GF-D8 (cell line): ENCODE measurements around the gene SPARCL1.
A peak's percentile ranks its signal among the peaks of the same experiment; 100 is the strongest.
"Not testable (repeated sequence)": the region's sequence is repeated elsewhere in the genome, so short reads cannot be mapped to it uniquely, and the experiment has no call there.

ENCODE experiments used
- DNase-seq: peaks from one replicate; lab custom pipeline; 2025; lab: John Stamatoyannopoulos, UW

SPARCL1 gene

DNA sequence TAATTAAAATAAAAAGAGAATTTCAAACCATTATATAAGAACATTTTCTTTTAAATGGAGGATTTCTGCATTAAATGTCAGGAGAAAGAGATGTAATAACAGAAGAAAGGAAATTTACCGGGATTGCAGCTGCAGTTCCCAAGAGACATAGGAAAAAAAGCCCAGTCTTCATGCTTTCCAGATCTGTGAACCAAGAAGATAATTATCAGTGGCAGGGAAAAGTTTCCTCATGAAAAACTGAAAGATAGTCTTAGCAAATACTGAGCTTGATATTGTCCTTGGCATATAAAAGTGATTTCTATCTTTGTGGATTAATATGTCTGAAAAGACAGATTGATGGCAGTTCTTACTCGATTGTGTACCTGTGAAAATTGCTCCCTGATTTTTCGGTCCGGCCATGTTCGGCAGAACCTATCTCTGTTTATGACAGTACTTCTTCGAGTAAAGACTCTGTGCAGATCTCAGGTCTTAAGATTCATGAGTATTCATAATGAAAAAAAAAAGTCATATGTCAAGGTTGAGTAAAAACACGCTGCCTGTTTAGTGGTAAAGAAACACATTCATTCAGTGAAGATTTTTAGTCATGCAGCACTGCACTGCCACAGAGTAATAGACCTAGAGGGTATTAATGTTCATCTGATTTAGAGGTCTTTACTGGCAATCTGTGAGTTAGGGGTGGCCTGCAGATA is 29.6 kb downstream of the SPARCL1 start:
- DNase-seq = no peak

DNA sequence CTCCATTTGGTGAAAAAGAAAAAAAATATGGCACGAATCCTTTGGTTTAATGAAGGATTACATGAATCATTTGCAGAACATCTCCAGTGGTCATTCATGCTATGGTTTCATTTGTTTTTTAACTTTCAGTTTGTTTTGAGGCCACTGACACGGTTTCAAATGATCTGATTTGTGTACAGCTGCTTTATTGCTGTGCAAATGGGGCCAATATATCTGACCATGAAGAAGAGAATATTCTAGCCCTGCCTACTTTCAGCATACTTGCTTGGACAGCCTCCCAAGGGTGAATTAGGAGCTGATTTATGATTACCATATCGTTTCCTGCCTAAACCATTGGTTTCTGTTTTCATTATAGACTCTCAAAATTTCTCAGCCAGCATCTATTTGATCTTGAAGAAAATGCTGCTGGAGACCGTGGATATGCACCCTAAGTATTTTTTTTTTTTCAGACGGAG is 30.7 kb downstream of the SPARCL1 start:
- DNase-seq = no peak

DNA sequence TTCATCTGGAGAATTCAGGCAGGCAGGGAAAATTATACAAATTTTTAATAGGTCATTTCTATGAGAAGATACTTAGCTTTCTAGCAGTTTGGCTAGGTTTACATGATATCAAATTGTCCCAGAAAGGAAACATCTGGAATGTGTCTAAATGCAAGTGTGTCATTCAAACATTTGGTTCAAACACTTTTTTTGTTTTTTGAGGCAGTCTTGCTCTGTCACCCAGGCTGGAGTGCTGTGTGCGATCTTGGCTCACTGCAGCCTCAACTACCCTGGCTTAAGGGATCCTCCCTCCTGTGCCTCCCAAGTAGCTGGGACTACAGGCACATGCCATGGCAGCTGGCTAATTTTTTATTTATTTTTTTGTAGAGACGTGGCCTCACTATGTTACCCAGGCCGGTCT is 31.6 kb downstream of the SPARCL1 start:
- no peak for DNase-seq

DNA sequence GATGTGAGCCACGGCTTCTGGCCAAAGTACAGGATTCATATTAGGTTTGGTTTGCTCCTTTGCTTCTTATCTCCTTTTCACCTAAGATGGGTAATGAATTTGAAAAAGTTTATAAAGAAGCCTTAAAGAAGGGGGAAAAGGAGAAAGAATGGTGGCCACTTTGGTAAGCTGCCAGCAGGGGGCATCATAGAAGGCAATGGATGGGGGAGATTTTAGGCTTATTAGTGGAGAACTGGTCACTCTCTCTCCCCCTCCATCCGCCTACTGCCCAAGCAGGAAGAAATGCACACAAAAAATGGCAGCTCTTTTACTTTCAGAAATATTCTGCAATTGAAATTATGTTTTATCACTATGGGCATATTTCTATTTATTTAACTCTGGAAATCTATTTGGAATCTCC is 32.0 kb downstream of the SPARCL1 start:
- DNase-seq = no peak

DNA sequence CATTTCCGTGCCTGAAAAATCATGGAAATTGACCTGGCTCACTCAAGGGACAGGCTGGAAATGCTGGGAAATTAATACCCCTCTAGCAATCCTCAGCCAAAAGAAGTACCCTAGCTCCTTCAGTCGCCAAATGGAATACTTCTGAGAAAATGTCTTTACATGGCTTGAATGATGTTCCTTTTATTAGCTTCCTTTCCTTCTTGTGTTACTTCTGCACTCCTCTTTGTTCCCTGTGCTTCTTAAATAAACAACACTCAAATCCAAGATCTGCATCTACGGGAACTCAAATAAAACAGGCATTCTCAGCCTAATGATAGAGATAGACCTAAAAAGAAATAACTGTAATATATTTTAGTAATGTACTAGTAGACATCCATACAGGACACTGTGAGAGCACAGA is 36.1 kb downstream of the SPARCL1 start:
- no peak for DNase-seq

DNA sequence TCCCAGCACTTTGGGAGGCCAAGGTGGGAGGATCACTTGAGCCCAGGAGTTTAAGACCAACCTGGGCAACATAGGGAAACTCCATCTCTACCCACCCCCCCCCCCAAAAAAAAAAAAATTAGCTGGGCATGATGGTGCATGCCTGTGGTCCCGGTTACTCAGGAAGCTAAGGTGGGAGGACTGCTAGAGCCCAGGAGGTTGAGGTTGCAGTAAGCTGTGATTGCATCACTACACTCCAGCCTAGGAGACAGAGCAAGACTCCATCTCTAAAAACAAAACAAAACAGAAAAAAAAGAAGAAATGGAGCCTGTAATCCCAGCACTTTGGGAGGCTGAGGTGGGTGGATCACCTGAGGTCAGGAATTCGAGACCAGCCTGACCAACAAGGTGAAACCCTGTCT is 37.3 kb downstream of the SPARCL1 start:
- DNase-seq = not testable (repeated sequence)

DNA sequence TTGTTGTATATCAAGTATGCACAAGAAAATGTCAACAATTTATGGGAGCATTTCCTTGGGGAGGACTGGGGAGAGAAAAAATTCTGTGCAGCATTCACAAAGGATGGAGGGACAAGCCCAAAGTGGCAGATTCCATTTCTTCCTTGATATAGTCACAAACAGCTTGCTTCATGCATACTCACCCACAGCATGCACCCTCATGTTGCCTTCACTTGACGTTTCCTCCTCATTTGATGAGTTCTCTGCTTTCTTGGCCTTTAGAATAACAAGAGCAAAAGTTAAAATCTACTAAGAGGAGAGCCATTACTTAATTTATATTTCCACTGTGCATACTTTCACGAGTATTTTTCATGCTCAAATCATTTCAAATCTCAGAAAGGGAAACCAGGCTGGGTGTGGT is 37.7 kb downstream of the SPARCL1 start:
- DNase-seq = no peak

DNA sequence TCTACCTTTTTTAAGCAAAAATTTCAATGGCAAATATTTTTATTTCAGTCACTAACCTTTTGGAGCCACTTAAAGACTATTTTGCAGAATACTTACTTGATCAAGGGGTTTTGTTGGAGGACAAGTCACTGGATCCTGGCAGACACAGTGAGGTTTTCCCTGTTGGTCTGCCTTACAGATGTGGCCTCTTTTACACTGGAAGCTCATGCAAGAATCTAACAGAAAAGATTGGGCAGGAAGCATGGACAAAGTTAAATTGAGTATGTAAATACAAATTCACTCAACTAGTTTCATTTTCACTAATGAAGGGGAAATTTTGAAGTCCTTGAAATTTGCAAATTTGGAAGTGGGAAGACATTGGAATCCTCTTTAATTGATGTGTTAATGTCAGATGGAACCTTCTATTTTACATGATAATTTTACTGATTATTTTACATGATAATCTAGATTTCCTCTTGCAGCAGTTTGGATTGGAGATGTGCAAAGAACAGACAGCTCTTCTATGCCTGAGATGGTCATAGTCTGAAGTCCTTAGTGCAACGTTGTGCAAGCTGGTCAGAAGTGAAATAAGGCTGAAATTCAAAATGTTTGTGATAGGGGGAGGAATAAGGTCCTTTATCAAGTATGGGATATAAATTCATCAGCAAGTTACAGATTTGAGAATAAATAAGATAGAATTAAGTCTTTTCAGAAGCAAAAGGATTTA is 38.4 kb downstream of the SPARCL1 start:
- DNase-seq = no peak

DNA sequence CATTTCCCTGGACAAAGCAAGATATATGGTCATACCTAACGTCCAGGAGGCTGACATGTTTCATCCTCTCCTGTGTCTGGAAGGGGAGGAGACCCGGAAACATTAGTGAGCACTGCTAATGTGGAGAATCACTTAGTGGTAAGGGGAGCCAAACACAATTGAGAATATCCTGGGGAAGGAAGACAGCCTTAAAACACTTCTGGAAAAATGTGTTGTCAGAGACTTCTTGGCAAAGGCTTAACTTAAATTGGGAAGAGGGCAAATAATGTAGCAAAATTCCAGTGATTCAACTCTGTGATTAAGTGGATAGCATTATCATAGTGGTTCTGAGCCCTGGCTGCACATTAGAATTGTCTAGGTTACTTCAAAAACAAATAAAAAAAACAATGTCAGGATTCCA is 39.5 kb downstream of the SPARCL1 start:
- no peak for DNase-seq

DNA sequence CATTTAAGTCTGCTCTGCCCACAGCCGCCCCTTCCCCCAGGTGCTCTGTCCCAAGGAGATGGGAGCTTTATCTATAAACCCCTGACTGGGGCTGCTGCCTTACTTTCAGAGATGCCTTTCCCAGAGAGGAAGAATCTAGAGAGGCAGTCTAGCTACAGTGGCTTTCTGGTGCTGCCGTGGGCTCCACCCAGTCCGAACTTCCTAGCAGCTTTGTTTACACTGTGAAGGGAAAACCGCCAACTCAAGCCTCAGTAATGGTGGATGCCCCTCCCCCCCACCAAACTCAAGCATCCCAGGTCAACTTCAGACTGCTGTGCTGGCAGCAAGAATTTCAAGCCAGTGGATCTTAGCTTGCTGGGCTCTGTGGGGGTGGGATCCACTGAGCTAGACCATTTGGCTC is 40.5 kb downstream of the SPARCL1 start:
- DNase-seq = not testable (repeated sequence)

DNA sequence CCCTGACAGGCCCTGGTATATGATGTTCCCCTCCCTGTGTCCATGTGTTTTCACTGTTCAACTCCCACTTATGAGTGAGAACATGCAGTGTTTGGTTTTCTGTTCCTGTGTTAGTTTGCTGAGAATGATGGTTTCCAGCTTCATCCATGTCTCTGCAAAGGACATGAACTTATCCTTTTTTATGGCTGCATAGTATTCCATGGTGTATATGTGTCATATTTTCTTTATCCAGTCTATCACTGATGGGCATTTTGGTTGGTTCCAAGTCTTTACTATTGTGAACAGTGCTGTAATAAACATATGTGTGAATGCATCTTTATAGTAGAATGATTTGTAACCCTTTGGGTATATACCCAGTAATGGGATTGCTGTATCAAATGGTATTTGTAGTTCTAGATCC is 45.9 kb downstream of the SPARCL1 start:
- DNase-seq = not testable (repeated sequence)

DNA sequence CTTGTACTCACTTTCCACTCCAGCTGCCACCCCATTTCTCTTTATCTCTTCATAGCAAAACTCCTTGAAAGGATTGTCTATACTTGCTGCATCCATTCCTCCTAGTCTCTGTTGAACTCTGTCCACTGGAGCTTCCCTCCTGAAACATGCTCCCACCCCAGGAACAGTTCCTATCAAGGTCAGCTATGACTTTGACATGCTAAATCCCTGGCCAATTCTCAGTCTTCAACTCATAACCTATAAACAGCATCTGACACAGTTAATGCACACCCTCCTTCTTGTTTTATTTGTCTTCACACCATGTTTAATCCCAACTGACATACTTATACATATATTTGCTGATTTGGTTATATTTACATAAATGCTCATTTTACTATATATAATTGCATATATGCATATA is 47.8 kb downstream of the SPARCL1 start:
- DNase-seq = no peak

DNA sequence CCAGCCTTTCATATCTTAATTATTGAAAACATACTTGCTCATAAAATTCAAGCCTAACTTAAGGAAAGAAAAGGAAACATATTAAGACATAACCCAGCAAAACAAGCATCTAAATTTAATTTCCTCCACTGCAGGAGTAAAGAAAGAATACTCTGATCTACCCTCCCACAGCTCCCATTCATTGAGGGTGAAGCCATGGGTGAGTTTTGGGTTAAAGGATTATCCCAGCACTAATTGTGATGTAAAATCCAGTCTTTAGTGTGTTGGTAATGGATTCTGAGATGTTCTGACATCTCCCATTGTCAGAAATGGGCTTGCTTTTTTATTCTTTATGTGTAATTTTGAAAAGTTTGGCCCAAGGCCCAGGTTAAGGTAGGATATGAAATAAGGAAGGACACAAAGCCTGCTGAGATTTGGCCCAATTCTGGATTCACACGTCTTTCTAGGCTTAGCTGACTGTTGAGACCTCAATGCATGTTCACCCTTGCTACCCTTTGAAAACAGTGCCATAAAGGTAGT is 50.4 kb downstream of the SPARCL1 start:
- no peak for DNase-seq

DNA sequence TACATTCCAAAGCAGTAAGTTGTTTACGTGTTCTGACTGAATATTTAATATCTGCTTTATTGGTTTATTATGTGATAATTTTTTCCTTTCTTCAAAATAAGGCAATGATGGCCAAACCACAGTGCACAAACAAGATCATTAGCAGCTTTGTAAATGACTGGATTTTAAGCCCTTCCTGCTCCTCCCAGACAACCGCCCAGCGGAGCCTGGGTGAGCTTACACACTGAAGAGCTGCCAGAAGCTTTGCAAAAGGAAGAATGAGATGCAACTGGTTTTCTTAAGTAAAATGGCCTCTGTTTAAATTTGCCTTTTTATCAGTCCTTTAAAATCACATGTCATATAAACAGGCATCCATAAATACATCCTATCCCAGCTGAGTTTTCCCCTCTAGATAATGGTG is 52.2 kb downstream of the SPARCL1 start:
- DNase-seq = no peak

DNA sequence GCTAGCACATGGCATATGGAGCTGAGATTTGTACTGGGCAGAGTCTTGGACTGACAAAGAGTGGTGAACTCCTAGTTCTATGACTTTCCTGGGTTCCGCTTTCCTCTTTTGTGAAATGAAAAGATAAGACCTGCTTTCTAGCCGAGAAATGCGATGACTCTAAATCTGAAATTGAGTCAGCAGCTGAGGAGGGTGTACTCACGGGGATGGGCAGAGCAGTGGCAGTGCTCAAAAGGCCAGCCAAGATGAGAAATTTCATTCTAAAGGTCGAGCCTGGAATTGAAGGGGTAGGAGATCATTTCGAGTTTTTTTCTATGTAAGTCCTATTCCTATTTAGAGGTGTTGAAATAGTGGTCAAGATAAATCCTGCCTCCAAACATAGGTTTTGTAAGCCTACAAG is 59.8 kb downstream of the SPARCL1 start:
- no peak for DNase-seq

DNA sequence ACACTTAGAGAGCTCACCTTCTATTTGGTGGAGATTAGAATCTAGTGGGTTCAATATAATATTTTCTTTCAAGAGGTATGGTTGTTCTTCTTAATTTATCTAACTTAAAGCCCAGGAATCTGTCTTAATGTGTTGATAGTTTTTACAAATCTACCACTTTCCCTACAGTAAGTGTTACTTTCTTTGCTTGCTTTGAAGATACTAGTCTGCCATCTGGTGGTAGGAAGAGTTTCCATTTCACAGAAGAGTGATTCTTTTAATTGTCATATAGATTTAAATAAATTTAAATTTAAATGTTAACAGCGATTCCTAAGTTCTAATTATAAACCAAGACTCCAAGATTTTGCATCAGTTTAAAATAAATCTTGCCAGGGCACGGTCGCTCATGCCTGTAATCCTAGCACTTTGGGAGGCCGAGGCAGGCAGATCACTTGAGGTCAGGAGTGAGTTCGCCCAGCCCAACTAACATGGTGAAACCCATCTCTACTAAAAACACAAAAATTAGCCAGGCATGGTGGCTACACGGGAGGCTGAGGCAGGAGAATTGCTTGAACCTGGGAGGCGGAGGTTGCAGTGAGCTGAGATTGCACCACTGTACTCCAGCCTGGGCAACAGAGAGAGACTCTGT is 63.3 kb downstream of the SPARCL1 start:
- peak; percentile 15 for DNase-seq

DNA sequence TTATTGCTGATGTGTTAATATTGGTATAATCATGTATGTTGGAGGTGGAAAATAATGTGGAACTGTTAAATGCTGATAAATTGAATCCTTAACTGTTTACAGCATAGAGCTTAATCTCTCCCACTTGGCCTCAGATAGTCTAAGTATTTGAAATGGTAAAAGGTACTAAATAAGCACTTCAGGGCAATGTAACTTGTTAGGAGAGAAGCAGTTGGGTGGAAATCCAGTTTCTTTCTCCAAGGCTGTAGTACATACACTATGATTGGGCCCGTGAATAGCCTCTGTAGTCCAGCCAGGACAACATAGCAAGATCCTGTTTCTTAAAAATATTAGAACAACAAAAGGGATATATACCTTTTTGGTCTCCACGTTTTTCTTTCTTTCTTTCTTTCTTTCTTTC is 67.1 kb downstream of the SPARCL1 start:
- DNase-seq = no peak

DNA sequence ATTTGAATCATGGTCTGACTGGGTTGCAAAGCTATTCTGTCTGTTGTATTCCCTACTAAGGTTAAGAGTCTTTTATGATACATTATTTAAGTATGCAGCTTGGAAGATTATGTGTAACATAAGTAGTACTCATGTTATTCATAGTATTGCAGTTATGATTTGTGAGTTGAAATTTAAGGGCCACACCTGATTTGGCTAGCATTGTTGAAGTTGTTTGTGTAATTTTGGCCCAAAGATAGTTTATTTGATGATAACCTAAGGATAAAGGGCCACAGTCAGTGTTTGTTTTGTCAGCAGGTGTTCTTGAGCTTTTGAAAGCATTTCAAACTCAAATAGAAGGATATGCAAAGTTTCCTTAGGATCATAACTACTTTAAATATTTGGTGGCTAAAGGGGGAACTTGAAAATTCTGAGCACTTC is 67.9 kb downstream of the SPARCL1 start:
- DNase-seq = no peak

DNA sequence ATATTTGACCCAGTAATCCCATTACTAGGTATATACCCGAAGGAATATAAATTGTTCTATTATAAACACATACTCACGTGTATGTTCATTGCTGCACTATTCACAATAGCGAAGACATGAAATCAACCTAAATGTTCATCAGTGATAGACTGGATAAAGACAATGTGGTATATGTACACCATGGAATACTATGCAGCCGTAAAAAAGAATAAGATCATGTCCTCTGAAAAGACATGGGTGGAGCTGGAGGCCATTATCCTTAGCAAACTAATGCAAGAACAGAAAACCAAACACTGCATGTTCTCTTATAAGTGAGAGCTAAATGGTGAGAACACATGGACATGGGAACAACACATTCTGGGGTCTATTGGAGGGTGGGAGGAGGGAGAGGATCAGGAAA is 70.3 kb downstream of the SPARCL1 start:
- DNase-seq = no peak

DNA sequence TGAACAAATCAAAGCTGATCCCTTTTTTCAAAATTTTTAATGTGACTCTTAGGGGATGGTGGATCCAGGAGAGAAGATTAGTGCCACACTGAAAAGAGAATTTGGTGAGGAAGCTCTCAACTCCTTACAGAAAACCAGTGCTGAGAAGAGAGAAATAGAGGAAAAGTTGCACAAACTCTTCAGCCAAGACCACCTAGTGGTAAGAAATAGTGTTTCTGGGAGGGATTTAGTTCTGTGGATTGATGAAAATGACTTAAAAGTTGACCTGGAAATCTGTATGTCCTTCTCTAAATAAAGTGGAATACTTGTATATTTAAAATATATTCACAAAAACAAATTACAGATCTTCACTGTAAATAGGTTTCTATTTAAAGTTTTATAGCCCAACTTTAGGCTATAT is 77.6 kb downstream of the SPARCL1 start:
- DNase-seq = no peak

DNA sequence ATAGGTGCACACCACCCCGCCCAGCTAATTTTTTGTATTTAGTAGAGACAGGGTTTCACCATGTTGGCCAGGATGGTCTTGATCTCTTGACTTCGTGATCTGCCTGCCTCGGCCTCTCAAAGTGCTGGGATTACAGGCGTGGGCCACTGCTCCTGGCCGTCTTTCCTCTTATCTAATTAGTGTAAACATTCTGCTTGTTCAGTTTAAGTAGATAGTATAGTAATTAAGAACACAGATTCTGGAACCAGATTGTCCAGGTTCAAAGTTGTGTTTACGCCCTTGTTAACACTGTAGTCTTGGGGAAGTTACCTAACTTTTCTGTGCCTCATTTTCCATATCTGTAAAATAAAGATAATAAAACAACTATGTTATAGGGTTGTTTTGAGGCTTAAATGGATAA is 82.8 kb downstream of the SPARCL1 start:
- DNase-seq = not testable (repeated sequence)

DNA sequence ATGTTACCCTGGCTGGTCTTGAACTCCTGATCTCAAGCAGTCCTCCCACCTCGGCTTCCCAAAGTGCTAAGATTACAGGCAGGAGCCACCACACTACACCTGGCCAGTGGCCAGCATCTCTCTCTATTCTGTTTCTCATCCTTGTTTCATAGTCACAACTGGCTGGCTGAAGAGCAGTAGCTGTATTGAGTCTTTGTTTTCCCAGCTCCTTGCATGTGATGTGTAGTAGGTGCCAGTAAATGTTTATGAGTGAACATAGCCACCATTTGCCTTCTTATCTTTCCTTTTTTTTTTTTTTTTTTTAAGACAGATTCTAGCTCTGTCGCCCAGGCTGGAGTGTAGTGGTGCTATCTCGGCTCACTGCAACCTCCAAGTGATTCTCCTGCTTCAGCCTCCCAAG is 83.2 kb downstream of the SPARCL1 start:
- DNase-seq = no peak

DNA sequence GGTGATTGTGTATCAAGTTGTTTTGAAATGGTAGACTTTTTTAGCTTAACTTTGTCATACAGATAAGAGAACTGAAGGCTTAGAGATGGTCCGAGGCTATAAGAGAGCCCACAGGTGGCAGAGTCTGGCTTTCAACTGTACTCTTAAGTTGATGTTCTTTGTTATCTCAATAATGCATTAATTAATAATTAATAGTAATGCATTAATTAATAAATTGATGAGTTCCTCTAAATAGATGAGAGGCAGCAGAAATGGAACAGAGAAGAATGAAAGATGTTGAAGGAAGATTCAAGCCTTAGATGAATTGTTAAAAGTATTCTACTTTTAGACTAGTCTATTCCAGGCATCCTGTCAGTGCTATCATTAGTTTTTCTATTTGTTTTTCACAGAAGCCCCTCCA is 84.4 kb downstream of the SPARCL1 start:
- DNase-seq = no peak
